ENCODE measurements around the gene PLBD2. TPM values are rescaled to one million over a fixed set of nuclear protein-coding genes. Genes with fewer than 3 reads are reported as not detected.

Gene PLBD2
- total RNA-seq, 1 experiment from 2014 or later, result 31.4 TPM

DNA sequence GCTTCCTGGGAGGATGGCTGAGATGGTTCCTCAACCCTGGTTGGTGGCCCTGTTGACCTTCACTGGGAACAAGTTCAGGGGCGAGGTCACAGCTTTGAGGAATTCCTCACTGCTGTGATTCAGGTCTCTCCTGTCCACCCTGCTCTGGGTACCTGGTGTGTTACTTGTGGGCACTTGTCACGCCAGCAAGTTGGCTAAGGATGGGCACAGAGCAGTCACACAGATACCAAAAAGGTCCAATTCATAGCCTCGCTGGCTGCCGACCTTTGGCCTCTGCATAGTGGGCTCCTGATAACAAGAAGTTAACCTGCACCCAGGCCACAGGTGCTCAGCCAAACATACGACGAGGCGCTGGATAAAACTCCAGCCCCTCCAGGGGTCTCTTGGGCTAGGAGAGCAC is 34.1 kb downstream of the PLBD2 start:
- H3K36me3 Mint-ChIP-seq (ENCODE audit: insufficient read depth in 1 of 3, low read depth in 3 of 3), result peaks cover 0 to 9% (median 9%) of the 10 kb centered on the region in 3 experiments; a peak in 4 of 7 replicates
- H3K27me3 ChIP-seq (ENCODE audit: insufficient read depth, low read length), result no peaks in the 10 kb centered on the region
- no peak overlapping the region for H3K27ac Mint-ChIP-seq

More for the DNA sequence above, 34.1 kb downstream of the PLBD2 start:
- no peaks in the 10 kb centered on the region for H3K4me1 ChIP-seq (ENCODE audit: insufficient read depth, low read length)
- H2BK12ac ChIP-seq (ENCODE audit: insufficient read length, low read depth, low read length), result no peak overlapping the region
- H3K79me2 ChIP-seq (ENCODE audit: insufficient read depth, low read length), result no peaks in the 10 kb centered on the region
- H2AFZ ChIP-seq (ENCODE audit: low read length), result no peak overlapping the region
- H3K4ac ChIP-seq (ENCODE audit: low read depth, low read length), result no peak overlapping the region
- WGBS (ENCODE audit: extremely low coverage, insufficient read length, low lambda C conversion rate), result no CpG with 5 or more reads among the region's 7 CpGs
- H2BK20ac ChIP-seq (ENCODE audit: low read depth, low read length, poor library complexity, severe bottlenecking), result no peak overlapping the region
- H3T11ph ChIP-seq (ENCODE audit: low read length), result no peak overlapping the region
- no peak overlapping the region for H4K8ac ChIP-seq (replicated peaks; ENCODE audit: insufficient read length, low read depth, low read length)
- no peaks in the 10 kb centered on the region for H4K20me1 ChIP-seq (ENCODE audit: control insufficient read depth, insufficient read depth, insufficient read length)
- no peak overlapping the region for H3K18ac ChIP-seq (ENCODE audit: insufficient read length, low read depth, low read length)
- H3K23ac ChIP-seq (ENCODE audit: insufficient read length, low read depth, low read length), result no peak overlapping the region
- no peak overlapping the region for H3K4me2 ChIP-seq (ENCODE audit: insufficient read depth, insufficient read length, low read length)
- no peak overlapping the region for H4K5ac ChIP-seq (ENCODE audit: insufficient read length, low read depth, low read length)
- H3K14ac ChIP-seq (ENCODE audit: insufficient read depth, low read length), result no peak overlapping the region
- DNase-seq, result no peak
- TF ChIP-seq, protein P1, sequence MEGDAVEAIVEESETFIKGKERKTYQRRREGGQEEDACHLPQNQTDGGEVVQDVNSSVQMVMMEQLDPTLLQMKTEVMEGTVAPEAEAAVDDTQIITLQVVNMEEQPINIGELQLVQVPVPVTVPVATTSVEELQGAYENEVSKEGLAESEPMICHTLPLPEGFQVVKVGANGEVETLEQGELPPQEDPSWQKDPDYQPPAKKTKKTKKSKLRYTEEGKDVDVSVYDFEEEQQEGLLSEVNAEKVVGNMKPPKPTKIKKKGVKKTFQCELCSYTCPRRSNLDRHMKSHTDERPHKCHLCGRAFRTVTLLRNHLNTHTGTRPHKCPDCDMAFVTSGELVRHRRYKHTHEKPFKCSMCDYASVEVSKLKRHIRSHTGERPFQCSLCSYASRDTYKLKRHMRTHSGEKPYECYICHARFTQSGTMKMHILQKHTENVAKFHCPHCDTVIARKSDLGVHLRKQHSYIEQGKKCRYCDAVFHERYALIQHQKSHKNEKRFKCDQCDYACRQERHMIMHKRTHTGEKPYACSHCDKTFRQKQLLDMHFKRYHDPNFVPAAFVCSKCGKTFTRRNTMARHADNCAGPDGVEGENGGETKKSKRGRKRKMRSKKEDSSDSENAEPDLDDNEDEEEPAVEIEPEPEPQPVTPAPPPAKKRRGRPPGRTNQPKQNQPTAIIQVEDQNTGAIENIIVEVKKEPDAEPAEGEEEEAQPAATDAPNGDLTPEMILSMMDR (conservative IDR thresholded peaks at IDR 0.05), result no peak
- no peak overlapping the region for H3K56ac ChIP-seq (ENCODE audit: insufficient read length, low read depth, low read length)
- H2BK5ac ChIP-seq (ENCODE audit: insufficient read length, low read length), result no peak overlapping the region
- peaks cover 4 to 9% of the 10 kb centered on the region in 2 experiments for H3K4me1 Mint-ChIP-seq
- no peak overlapping the region for H2BK15ac ChIP-seq (ENCODE audit: low read depth, low read length)
- no peaks in the 10 kb centered on the region for H3K9me3 ChIP-seq (ENCODE audit: control insufficient read depth, low read depth, low read length)
- no peak overlapping the region for H2AK5ac ChIP-seq (ENCODE audit: insufficient read length, low read length)
- H3K9me3 Mint-ChIP-seq, result no peaks in the 10 kb centered on the region
- no peak overlapping the region for H3K27ac ChIP-seq (ENCODE audit: insufficient read length, low read depth, low read length)
- H2BK120ac ChIP-seq (ENCODE audit: low read depth, low read length, poor library complexity, severe bottlenecking), result no peak overlapping the region
- no peaks in the 10 kb centered on the region for H3K23me2 ChIP-seq (ENCODE audit: insufficient read length, low read depth, low read length, poor library complexity, severe bottlenecking)
- no peak overlapping the region for H4K91ac ChIP-seq (ENCODE audit: insufficient read length, low read depth, low read length)
- no peaks in the 10 kb centered on the region for H3K79me1 ChIP-seq (ENCODE audit: insufficient read depth, low read depth, low read length, poor library complexity, severe bottlenecking)
- no peak overlapping the region for H3K4me3 Mint-ChIP-seq
- no peak overlapping the region for H3K9ac ChIP-seq (ENCODE audit: extremely low read depth, insufficient read length, low read length)
- peaks cover 6% of the 10 kb centered on the region for H3K27me3 Mint-ChIP-seq (ENCODE audit: low read depth)
